Astrocyte (in vitro differentiated cells and primary cell): ENCODE results near the gene S100A16. TPM values are rescaled to one million over a fixed set of nuclear protein-coding genes. Genes with fewer than 3 reads are reported as not detected.
"Not testable (repeated sequence)": the region's sequence is repeated elsewhere in the genome, so short reads cannot be mapped to it uniquely, and the experiment has no call there.

ENCODE experiments used
- DNase-seq: peaks from one replicate; pipeline ENCODE4 v3.0.0-alpha.2; 2010; ENCODE audit warnings: low read depth
- FAIRE-seq: peaks from 2 replicates; lab custom pipeline; 2011; peaks lifted over from hg19 to GRCh38; lab: Jason Lieb, UNC
- H2AFZ ChIP-seq: 2 replicates; pipeline ENCODE4 v1.6.0; 2012; ENCODE audit warnings: low read depth, low read length, inconsistent platforms
- H3K27ac ChIP-seq: 2 replicates; pipeline ENCODE4 v1.5.1; 2011; ENCODE audit warnings: low read depth, low read length, inconsistent platforms
- H3K27me3 ChIP-seq: 2 replicates; pipeline ENCODE4 v1.6.0; 2011; ENCODE audit warnings: low read length, inconsistent platforms; ENCODE audit not compliant: insufficient read depth
- H3K36me3 ChIP-seq: 2 replicates; pipeline ENCODE4 v1.5.1; 2011; ENCODE audit warnings: low read length, inconsistent platforms; ENCODE audit not compliant: insufficient read depth
- H3K4me1 ChIP-seq: 2 replicates; pipeline ENCODE4 v1.5.1; 2011; ENCODE audit warnings: low read length, inconsistent platforms; ENCODE audit not compliant: insufficient read depth
- H3K4me2 ChIP-seq: 2 replicates; pipeline ENCODE4 v1.6.0; 2012; ENCODE audit warnings: low read length, inconsistent platforms
- H3K4me3 ChIP-seq: 2 replicates; pipeline ENCODE4 v1.5.1; 2011; ENCODE audit warnings: low read depth, mild to moderate bottlenecking, low read length, inconsistent platforms; ENCODE audit not compliant: insufficient read depth
- H3K79me2 ChIP-seq: 2 replicates; pipeline ENCODE4 v1.6.0; 2012; ENCODE audit warnings: mild to moderate bottlenecking, low read length, inconsistent platforms; ENCODE audit not compliant: insufficient read depth
- H3K9ac ChIP-seq: 2 replicates; pipeline ENCODE4 v1.6.0; 2012; ENCODE audit warnings: mild to moderate bottlenecking, low read length, inconsistent platforms
- H3K9me3 ChIP-seq: 2 replicates; pipeline ENCODE4 v1.5.1; 2012; ENCODE audit warnings: low read depth, mild to moderate bottlenecking, low read length, inconsistent platforms; ENCODE audit not compliant: insufficient read depth
- H4K20me1 ChIP-seq: 2 replicates; pipeline ENCODE4 v1.6.0; 2012; ENCODE audit warnings: low read length, inconsistent platforms; ENCODE audit not compliant: insufficient read depth
- H3K27ac Mint-ChIP-seq: one replicate; pipeline ENCODE4 v1.8.0; 2021; ENCODE audit warnings: mild to moderate bottlenecking, mixed read lengths; ENCODE audit not compliant: unreplicated experiment
- H3K27me3 Mint-ChIP-seq: one replicate; pipeline ENCODE4 v1.8.0; 2021; ENCODE audit warnings: low read depth, mixed read lengths; ENCODE audit not compliant: unreplicated experiment
- H3K36me3 Mint-ChIP-seq: one replicate; pipeline ENCODE4 v1.8.0; 2021; ENCODE audit warnings: low read depth, mixed read lengths; ENCODE audit not compliant: unreplicated experiment
- H3K4me1 Mint-ChIP-seq: one replicate; pipeline ENCODE4 v1.8.0; 2021; ENCODE audit warnings: low read depth, mixed read lengths; ENCODE audit not compliant: unreplicated experiment
- H3K4me3 Mint-ChIP-seq: one replicate; pipeline ENCODE4 v1.8.0; 2021; ENCODE audit warnings: mild to moderate bottlenecking, moderate library complexity, mixed read lengths; ENCODE audit not compliant: unreplicated experiment
- H3K9me3 Mint-ChIP-seq: one replicate; pipeline ENCODE4 v1.8.0; 2021; ENCODE audit warnings: mild to moderate bottlenecking, mixed read lengths; ENCODE audit not compliant: unreplicated experiment
- EZH2 ChIP-seq: IDR thresholded peaks from 2 replicates; pipeline ENCODE4 v1.6.1; 2012; ENCODE audit warnings: mild to moderate bottlenecking, low read length, inconsistent platforms; ENCODE audit not compliant: insufficient read depth
- total RNA-seq: library from RNA; stranded (reverse); gene quantifications from 2 replicates; pipeline ENCODE4 v1.2.1, GENCODE V29; 2021
- TF ChIP-seq, protein P1 (sequence below): IDR thresholded peaks from 2 replicates; pipeline ENCODE4 v1.5.1; 2011; ENCODE audit warnings: low read depth, mild to moderate bottlenecking, inconsistent platforms, low read length, moderate library complexity; ENCODE audit not compliant: insufficient read depth

The S100A16 gene
- total RNA-seq, 1 donor from 2014 or later, result 54.4 TPM

DNA sequence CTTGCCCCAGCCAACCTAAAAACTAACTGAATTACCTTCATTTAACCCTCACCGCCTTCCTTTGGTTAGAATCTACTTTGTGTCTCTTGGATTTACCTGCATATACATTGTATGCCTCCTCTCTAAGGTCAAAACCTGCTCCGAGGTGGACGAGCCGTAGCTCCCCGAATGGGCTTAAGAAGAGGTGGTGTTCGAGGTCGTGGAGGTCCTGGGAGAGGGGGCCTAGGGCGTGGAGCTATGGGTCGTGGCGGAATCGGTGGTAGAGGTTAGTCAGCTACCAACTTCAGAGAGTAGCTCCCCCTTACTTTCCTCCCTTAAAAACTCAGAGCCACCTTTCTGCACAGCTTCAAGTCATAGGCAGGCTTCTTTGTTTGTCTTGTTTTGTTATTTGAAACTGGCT is 30.2 kb upstream of the S100A16 start:
- H3K36me3 Mint-ChIP-seq, result peaks cover 22% of the 10 kb centered on the region
- H3K4me1 ChIP-seq, result no peaks in the 10 kb centered on the region
- DNase-seq (no peak), FAIRE-seq (no peak)
- no peaks in the 10 kb centered on the region for H3K27me3 Mint-ChIP-seq
- TF ChIP-seq, protein P1, sequence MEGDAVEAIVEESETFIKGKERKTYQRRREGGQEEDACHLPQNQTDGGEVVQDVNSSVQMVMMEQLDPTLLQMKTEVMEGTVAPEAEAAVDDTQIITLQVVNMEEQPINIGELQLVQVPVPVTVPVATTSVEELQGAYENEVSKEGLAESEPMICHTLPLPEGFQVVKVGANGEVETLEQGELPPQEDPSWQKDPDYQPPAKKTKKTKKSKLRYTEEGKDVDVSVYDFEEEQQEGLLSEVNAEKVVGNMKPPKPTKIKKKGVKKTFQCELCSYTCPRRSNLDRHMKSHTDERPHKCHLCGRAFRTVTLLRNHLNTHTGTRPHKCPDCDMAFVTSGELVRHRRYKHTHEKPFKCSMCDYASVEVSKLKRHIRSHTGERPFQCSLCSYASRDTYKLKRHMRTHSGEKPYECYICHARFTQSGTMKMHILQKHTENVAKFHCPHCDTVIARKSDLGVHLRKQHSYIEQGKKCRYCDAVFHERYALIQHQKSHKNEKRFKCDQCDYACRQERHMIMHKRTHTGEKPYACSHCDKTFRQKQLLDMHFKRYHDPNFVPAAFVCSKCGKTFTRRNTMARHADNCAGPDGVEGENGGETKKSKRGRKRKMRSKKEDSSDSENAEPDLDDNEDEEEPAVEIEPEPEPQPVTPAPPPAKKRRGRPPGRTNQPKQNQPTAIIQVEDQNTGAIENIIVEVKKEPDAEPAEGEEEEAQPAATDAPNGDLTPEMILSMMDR, result no peak
- TF ChIP-seq EZH2, result no peak
- H3K79me2 ChIP-seq, result peaks cover 59% of the 10 kb centered on the region
- no peak overlapping the region for H3K4me3 ChIP-seq
- no peak overlapping the region for H3K27ac ChIP-seq
- no peak overlapping the region for H3K4me3 Mint-ChIP-seq
- no peaks in the 10 kb centered on the region for H3K9me3 Mint-ChIP-seq
- H4K20me1 ChIP-seq, result peaks cover 58% of the 10 kb centered on the region
- H3K9ac ChIP-seq, result no peak overlapping the region
- no peak overlapping the region for H3K4me2 ChIP-seq
- H3K4me1 Mint-ChIP-seq, result peaks cover 2% of the 10 kb centered on the region
- H3K27ac Mint-ChIP-seq, result no peak overlapping the region
- H2AFZ ChIP-seq, result no peak overlapping the region
- no peaks in the 10 kb centered on the region for H3K9me3 ChIP-seq
- H3K36me3 ChIP-seq, result peaks cover 71% of the 10 kb centered on the region
- H3K27me3 ChIP-seq, result no peaks in the 10 kb centered on the region

DNA sequence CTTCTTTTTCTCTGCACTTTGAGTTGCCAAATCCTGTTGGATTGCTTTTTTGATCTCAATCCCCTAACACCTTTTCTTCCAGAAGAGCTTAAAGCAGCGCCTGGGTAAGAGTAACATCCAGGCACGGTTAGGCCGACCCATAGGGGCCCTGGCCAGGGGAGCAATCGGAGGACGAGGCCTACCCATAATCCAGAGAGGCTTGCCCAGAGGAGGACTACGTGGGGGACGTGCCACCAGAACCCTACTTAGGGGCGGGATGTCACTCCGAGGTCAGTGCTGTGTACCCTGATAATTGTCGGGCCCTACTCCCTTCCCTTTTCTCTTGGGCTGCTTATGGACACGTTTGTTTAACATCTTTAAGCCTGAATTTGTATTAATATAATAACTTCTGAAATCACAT is 29.2 kb upstream of the S100A16 start:
- H4K20me1 ChIP-seq, result peaks cover 63% of the 10 kb centered on the region
- no peak overlapping the region for H3K27ac ChIP-seq
- H3K27ac Mint-ChIP-seq, result no peak overlapping the region
- no peak overlapping the region for H3K4me3 Mint-ChIP-seq
- H3K27me3 ChIP-seq, result no peaks in the 10 kb centered on the region
- FAIRE-seq, result no peak
- no peaks in the 10 kb centered on the region for H3K4me1 ChIP-seq
- TF ChIP-seq, protein P1, result no peak
- no peak for TF ChIP-seq EZH2
- no peaks in the 10 kb centered on the region for H3K9me3 Mint-ChIP-seq
- H3K79me2 ChIP-seq, result peaks cover 67% of the 10 kb centered on the region
- DNase-seq, result no peak
- H3K27me3 Mint-ChIP-seq, result no peaks in the 10 kb centered on the region
- H2AFZ ChIP-seq, result no peak overlapping the region
- no peak overlapping the region for H3K9ac ChIP-seq
- H3K36me3 Mint-ChIP-seq, result peaks cover 23% of the 10 kb centered on the region
- H3K36me3 ChIP-seq, result peaks cover 78% of the 10 kb centered on the region
- H3K4me2 ChIP-seq, result no peak overlapping the region
- H3K9me3 ChIP-seq, result no peaks in the 10 kb centered on the region
- no peak overlapping the region for H3K4me3 ChIP-seq
- H3K4me1 Mint-ChIP-seq, result no peaks in the 10 kb centered on the region

DNA sequence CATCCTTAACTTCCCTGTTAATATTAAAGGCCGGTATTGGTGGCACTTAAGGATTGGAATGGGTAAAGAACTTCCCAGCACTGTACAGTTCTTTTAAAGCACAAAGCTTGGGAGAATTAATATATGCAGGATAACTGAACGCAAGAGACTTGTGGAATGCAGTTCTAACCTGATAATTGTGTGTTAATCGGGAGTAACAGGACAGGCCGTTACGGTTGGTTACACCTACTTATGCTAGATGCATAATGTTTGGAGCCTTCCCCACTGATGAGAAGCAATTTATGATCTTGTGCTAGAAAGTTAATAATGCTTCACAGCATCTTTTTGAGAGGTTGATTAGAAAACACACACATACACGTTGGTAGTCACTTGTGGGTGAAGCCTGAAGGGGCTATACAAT is 27.9 kb upstream of the S100A16 start:
- Histone ChIP-seq H2AFZ (no peak overlapping the region), H3K27me3 (no peaks in the 10 kb centered on the region), H3K4me3 (no peak overlapping the region), H3K79me2 (peaks cover 80% of the 10 kb centered on the region), H4K20me1 (peaks cover 74% of the 10 kb centered on the region), H3K9me3 (no peaks in the 10 kb centered on the region), H3K4me2 (no peak overlapping the region), H3K27ac (no peak overlapping the region), H3K36me3 (peaks cover 86% of the 10 kb centered on the region), H3K4me1 (no peaks in the 10 kb centered on the region), H3K9ac (no peak overlapping the region)
- no peaks in the 10 kb centered on the region for H3K27me3 Mint-ChIP-seq
- no peak for TF ChIP-seq EZH2
- TF ChIP-seq, protein P1, result no peak
- H3K27ac Mint-ChIP-seq, result no peak overlapping the region
- FAIRE-seq (no peak), DNase-seq (no peak)
- H3K4me3 Mint-ChIP-seq, result no peak overlapping the region
- no peaks in the 10 kb centered on the region for H3K4me1 Mint-ChIP-seq
- peaks cover 22% of the 10 kb centered on the region for H3K36me3 Mint-ChIP-seq
- H3K9me3 Mint-ChIP-seq, result peaks cover 2% of the 10 kb centered on the region

DNA sequence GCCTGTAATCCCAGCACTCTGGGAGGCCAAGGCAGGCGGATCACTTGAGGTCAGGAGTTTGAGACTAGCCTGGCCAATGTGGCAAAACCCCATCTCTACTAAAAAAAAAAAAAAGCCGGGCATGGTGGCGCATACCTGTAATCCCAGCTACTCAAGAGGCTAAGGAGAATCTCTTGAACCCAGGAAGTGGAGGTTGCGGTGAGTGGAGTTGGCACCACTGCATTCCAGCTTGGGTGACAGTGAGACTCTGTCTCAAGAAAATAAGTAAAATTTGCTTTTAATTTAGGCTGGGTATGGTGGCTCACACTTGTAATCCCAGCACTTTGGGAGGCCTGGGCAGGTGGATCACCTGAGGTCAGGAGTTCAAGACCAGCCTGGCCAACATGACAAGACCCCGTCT is 27.3 kb upstream of the S100A16 start:
- H4K20me1 ChIP-seq, result peaks cover 72% of the 10 kb centered on the region
- H3K27me3 Mint-ChIP-seq, H3K9me3 ChIP-seq, H3K4me1 ChIP-seq, FAIRE-seq, H3K9ac ChIP-seq, H3K27ac ChIP-seq, DNase-seq, H3K4me2 ChIP-seq, H3K4me1 Mint-ChIP-seq, H3K27ac Mint-ChIP-seq, H2AFZ ChIP-seq, H3K27me3 ChIP-seq, H3K4me3 Mint-ChIP-seq, H3K4me3 ChIP-seq, H3K9me3 Mint-ChIP-seq: not testable (repeated sequence)
- H3K79me2 ChIP-seq, result peaks cover 87% of the 10 kb centered on the region
- peaks cover 20% of the 10 kb centered on the region for H3K36me3 Mint-ChIP-seq
- peaks cover 79% of the 10 kb centered on the region for H3K36me3 ChIP-seq
